Measurements from ENCODE around the gene MEGF10.

Gene MEGF10

DNA sequence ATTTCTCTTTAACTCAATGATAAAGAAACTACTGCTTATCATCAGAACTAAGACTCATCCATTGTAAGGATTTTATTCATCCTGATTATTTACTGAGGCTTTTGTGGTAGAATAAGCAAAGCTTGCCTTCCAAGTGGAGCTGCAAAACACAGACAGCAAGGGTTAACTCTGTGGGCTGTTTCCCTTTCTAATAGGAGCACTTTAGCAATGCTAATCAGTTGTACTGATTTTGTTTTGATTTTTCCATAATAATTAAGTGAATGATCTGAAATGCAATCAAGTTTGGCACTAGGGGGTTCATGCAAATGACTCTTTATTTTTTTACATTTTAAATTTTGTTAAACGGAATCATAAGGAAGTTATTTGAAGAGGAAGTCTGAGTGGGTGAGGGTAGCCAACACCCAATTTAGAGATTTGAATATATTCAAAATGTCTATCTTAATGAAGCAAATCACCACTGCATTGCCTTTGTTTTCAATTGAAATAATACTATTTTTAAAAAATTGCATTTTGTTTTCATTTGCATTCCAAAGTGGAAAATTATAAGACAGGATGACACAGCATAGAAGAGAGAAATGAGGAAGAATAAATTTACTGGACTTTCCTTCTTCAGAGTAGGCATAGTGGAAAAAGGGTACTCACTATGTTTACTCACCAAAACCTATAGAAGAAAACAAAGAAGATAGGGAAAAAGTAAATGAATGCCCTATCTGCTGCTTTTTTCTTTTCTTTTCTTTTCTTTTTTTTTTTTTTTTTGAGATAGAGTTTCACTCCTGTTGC is 36.6 kb downstream of the MEGF10 start:
- DNase-seq (ENCODE audit: insufficient read length, low spot score): no peak
- no peak for TF ChIP-seq POLR2A (IDR thresholded peaks at IDR 0.05; ENCODE audit: low read depth, low read length)
- no peak for FAIRE-seq

DNA sequence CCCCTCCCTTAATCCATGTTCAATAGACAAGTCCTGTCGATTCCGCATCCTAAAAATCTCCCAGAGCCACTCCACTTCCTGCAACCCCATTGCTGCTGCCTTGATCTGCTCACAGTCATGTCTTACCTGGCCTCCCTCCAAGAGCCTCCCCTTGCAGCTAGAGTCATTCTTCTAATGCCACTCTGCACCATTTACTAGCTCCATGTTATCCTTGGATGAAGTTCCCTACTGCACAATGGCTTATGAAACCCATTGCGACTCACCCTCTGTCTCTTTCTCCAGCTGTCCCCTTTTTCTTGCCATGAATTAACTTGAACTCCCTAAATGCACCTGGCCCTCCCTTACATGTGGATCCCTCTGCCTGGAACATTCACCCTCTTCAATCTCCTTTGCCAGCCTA is 39.5 kb downstream of the MEGF10 start:
- DNase-seq (ENCODE audit: insufficient read length, low spot score) (no peak), FAIRE-seq (no peak)
- TF ChIP-seq POLR2A (IDR thresholded peaks at IDR 0.05; ENCODE audit: low read depth, low read length): no peak

DNA sequence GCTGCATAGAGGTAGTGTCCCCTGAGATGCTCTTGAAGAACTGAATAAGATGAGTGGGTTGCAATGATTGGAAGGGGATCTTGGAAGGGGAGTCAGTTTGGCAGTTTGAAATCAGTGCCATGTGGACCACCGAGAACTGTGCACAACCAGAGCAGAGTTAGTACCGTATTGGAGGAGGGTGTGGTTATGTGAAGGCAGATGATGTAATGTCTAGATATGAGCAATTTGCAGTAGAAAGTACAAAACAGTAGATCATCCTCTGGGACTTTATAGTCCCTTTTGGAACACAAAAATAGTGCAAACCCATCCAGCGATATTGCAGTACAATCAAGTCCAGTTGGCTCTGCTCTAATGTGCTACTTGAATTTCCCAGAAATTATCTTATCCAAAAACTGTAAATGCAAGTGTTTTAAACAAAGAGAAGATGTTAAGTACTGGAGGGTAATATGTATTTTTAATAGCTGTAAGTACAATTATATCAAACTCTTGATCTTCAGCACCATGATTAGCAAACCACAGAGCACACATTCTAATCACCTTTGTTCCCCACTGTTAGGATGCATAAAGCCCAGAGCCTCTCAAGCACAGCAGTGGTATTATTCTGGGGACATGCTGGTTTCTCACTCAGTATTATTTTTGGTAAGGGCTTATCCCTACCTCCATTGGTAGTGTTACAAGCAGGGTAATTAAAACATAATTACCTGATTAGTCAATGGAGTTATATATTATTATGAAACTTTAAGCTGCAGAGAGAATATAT is 41.5 kb downstream of the MEGF10 start:
- TF ChIP-seq POLR2A (IDR thresholded peaks at IDR 0.05; ENCODE audit: low read depth, low read length): no peak
- FAIRE-seq (peak; percentile 27), DNase-seq (ENCODE audit: insufficient read length, low spot score) (no peak)

DNA sequence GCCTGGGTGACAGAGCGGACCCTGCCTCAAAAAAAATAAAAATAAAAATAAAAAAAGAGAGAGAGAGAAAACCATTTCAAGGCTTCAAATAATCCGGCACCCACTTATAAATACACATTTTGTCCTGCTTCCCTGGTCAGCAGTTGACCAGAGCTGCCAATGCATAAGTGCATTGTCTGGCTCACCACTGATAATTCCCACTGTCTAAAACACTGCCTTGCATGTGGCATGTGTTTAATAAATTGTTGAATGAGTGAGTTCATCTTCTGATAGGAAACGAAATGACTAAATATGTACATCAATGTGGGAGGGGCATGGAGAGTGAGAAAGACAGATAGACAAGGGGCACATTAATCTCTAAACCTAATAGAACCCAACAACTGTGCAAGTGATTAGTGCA is 42.9 kb downstream of the MEGF10 start:
- DNase-seq (ENCODE audit: insufficient read length, low spot score): no peak
- TF ChIP-seq POLR2A (IDR thresholded peaks at IDR 0.05; ENCODE audit: low read depth, low read length): no peak
- FAIRE-seq: no peak

DNA sequence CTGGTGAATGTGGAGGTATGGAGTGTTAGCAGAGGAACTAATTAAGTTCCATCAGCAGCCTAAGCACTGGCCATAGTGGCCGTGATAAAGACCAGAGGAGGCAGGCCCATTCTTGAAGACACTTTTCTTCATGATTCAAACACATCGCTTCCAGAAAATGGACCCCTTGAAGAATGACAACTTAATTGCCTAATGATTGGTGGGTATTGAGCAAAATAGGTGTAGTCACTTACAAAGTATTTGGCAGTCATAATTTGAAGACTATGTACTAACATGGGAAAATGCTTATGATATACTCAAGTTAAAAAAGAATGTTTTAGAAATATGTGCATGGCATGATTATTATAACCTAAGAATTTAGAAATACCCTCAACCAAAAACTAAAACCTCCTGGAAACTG is 44.8 kb downstream of the MEGF10 start:
- FAIRE-seq (no peak), DNase-seq (ENCODE audit: insufficient read length, low spot score) (no peak)
- no peak for TF ChIP-seq POLR2A (IDR thresholded peaks at IDR 0.05; ENCODE audit: low read depth, low read length)

DNA sequence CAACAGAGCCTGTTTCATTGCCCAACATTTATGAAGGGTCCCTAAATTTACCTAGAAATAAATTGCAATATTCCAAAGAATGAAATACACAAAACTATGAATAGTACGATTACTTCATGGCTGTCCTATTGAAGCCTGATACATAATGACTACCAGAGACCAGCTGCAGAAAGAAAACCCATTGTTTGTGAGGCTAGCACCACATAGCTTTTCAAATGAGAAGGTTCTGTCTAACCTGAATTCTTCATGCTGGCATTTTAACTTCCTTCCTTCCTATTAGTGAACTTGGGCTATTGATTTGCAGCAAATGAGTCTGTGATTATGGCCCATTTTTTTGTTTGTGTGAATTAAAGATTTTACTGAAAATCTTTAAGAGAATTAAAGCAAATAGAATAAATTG is 47.3 kb downstream of the MEGF10 start:
- no peak for TF ChIP-seq POLR2A (IDR thresholded peaks at IDR 0.05; ENCODE audit: low read depth, low read length)
- FAIRE-seq: no peak
- no peak for DNase-seq (ENCODE audit: insufficient read length, low spot score)

DNA sequence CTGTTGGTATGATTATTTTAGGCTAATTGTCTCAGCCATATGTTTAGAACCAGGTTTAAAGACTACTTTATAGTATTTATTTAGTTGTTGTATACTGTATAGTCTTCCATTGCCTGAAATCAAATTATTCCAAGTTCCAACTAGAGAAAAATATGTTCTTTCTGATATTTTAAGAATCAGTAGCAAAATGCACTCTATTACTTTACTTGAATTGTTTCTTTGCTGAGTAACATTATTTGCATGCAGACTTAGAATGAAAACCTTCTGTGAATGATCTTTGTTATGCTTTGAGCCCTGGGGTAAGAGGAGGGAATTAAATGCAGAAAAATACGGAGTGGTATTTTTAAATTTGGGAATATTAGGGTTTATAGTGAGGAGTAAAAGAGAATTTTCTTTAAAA is 47.9 kb downstream of the MEGF10 start:
- no peak for TF ChIP-seq POLR2A (IDR thresholded peaks at IDR 0.05; ENCODE audit: low read depth, low read length)
- DNase-seq (ENCODE audit: insufficient read length, low spot score) (no peak), FAIRE-seq (no peak)

DNA sequence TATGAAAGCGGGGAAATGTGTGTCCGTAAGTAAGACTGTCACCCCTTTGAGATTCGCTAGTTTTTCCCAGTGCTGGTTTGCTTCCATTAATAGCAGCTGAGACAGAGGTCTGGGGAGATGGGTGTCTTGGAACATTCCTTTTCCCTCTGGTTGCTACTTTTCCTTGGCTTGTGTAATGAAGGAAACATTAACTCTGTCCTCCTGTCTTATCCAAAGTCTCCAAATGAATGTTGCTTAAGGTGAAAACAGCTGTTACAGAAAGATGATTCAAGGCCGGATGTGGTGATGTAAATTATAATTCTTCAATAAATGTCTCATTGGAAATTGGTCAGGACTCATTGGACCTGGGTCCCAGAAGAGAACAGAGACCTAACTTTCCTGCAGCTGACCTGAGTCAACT is 50.0 kb downstream of the MEGF10 start:
- DNase-seq (ENCODE audit: insufficient read length, low spot score) (no peak), FAIRE-seq (no peak)
- TF ChIP-seq POLR2A (IDR thresholded peaks at IDR 0.05; ENCODE audit: low read depth, low read length): no peak

DNA sequence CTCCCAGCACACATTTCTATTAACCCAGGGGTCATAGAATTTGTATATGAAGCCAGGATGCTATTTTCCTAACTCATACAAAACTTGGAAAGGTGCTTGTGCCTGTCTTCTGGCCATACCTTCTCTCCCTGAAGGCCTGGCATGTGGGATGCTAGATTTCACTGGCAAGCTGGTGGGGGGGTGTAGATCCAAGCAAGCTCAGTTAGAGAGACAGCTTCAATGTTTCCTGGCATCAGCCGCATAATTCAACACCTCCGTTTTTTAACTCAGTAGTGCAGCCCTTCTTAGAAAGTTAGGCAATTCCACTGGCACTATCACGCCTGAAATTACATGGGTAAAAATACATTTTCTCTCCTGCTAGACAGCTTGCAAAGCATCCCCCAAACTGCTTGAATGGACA is 51.8 kb downstream of the MEGF10 start:
- TF ChIP-seq POLR2A (IDR thresholded peaks at IDR 0.05; ENCODE audit: low read depth, low read length): no peak
- FAIRE-seq: no peak
- DNase-seq (ENCODE audit: insufficient read length, low spot score): no peak

DNA sequence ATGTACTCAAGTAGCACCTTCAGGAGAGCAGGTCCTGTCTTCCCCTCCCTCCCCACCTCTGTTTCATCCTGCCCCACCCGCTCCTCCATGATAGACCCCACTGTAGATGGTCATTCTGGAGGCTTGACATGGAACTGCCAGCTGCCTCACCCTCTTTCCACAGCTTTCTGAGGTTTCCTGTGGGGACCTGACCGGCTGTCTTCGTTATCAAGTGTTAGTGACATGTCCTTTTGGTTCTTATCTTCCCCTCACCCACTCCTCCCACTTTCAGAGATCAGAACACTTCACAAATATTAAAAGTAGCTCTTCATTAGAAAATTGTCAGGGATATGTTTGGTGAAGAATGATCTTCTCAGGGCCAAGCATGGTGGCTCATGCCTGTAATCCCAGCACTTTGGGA is 52.7 kb downstream of the MEGF10 start:
- FAIRE-seq (no peak), DNase-seq (ENCODE audit: insufficient read length, low spot score) (no peak)

DNA sequence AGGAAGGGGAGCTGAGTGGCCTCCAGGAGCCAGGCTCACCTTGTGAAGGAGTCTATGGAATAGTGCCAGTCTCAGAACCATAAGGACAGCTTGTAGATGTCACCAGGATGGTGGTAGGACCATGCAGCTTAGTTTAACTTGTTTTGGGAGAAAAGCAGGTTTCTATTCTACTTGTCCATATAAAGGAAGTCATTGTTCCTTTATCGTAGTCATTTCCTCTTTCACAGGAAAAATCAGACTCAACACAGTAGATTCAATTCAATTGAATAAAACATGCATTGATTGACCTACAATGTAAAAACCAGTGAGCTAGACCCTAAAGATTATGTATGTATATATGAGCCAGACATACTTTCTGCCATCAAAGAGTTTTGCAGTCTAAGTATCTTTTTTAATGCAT is 53.3 kb downstream of the MEGF10 start:
- DNase-seq (ENCODE audit: insufficient read length, low spot score) (no peak), FAIRE-seq (no peak)
- no peak for TF ChIP-seq POLR2A (IDR thresholded peaks at IDR 0.05; ENCODE audit: low read depth, low read length)

More for the DNA sequence above, 52.7 kb downstream of the MEGF10 start:
- no peak for TF ChIP-seq POLR2A (IDR thresholded peaks at IDR 0.05; ENCODE audit: low read depth, low read length)

DNA sequence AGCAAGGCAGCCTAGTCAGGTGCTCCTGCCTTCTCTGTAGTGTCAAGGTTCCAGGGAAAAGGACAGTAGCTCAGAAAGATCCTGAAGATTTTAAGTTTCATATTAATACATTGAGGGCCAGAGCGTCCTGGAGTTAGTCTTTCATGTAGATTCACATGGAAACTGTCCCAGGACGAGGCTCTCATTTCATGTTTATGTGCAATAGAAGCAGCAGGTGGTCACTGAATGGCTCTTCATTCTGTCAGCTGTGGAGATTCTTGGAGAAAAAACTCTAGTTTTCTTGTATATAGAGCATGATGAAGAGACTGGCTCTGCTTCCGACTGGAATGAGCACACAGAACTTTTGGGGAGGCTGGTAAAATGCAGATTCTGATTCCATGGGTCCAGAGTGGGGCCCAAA is 54.3 kb downstream of the MEGF10 start:
- FAIRE-seq (no peak), DNase-seq (ENCODE audit: insufficient read length, low spot score) (no peak)
- TF ChIP-seq POLR2A (IDR thresholded peaks at IDR 0.05; ENCODE audit: low read depth, low read length): no peak

DNA sequence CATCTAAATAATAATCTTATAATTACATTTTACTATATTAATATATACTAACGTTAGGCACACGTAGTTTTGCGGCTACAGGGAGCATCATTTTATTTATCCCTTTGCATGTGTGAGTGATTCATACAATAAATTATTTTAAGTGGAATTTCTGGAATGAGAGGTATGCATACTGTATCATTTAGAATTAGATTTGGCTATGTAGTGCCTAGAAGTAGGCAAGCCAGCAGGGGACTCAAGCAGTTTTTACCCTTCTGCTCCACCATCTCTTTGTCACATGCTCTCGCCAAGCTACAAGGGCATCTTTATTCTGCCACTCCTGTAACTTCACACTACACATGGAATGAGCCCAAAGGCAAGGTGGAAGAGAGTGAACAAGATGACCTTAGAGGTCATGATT is 60.8 kb downstream of the MEGF10 start:
- no peak for FAIRE-seq
- no peak for DNase-seq (ENCODE audit: insufficient read length, low spot score)
- no peak for TF ChIP-seq POLR2A (IDR thresholded peaks at IDR 0.05; ENCODE audit: low read depth, low read length)

DNA sequence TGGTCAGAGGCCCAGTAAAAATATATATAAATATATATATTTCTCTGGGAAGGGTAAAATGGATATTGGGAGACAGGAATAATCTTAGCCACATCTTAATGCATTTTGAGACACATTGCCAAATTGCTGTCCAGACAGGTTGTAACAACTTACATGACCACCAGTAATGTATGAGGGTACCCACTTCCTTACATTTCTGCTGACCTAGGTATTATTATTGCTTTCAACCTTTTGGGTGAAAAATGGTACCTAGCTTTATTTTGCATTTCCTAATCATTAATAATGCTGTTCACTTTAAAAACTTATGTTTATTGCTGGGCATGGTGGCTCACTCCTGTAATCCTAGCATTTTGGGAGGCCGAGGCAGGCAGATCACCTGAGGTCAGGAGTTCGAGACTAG is 61.5 kb downstream of the MEGF10 start:
- no peak for FAIRE-seq
- DNase-seq (ENCODE audit: insufficient read length, low spot score): no peak
- TF ChIP-seq POLR2A (IDR thresholded peaks at IDR 0.05; ENCODE audit: low read depth, low read length): no peak

DNA sequence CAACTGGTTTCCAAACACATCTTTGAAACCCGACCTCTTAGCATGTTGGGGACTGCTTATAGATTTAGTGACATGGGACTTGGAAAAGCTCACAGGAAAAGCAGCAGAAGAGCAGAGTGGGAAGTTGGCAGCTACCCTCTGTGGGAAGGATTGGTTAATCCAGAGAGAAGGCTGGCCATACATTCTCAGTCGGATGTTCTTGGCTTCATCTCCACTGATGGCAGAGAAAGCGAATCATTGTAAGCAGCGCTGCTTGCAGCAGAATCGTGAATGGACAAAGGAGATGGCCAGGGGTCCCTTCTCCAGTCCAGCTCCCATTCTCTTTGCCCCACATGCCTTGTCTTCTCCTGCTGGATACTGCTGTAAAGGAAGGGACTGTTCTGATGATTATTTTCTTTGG is 62.7 kb downstream of the MEGF10 start:
- DNase-seq (ENCODE audit: insufficient read length, low spot score) (no peak), FAIRE-seq (no peak)
- no peak for TF ChIP-seq POLR2A (IDR thresholded peaks at IDR 0.05; ENCODE audit: low read depth, low read length)

Data from H54 (cell line).